Loucy (cell line): ENCODE results near the gene TOMM6.
A peak's percentile ranks its signal among the peaks of the same experiment; 100 is the strongest.

Experiments
- H2AFZ ChIP-seq: fragments of 200-600 bp; sonication (generic); 2 replicates; pipeline ENCODE4 v1.6.0; 2016; ENCODE audit warnings: antibody characterized with exemption, mild to moderate bottlenecking, low read length, moderate library complexity
- H3F3A ChIP-seq: fragments of 200-600 bp; 2 replicates; pipeline ENCODE4 v1.6.0; 2016; ENCODE audit warnings: antibody characterized with exemption, low read depth, mild to moderate bottlenecking
- H3K27me3 ChIP-seq: fragments of 200-600 bp; sonication (generic); 2 replicates; pipeline ENCODE4 v1.6.1; 2014; ENCODE audit warnings: low read length, mild to moderate bottlenecking; ENCODE audit not compliant: insufficient read depth, poor library complexity, severe bottlenecking
- H3K36me3 ChIP-seq: fragments of 200-600 bp; sonication (generic); 2 replicates; pipeline ENCODE4 v1.6.1; 2016; ENCODE audit warnings: low read length; ENCODE audit not compliant: insufficient read depth
- H3K4me1 ChIP-seq: fragments of 200-600 bp; sonication (generic); 2 replicates; pipeline ENCODE4 v1.5.1; 2014; ENCODE audit warnings: low read length, mild to moderate bottlenecking; ENCODE audit not compliant: insufficient read depth, poor library complexity, severe bottlenecking
- H3K4me2 ChIP-seq: fragments of 200-600 bp; sonication (generic); 2 replicates; pipeline ENCODE4 v1.6.0; 2014; ENCODE audit warnings: antibody characterized with exemption, low read length, low read depth, mild to moderate bottlenecking; ENCODE audit not compliant: poor library complexity, severe bottlenecking
- H3K4me3 ChIP-seq: fragments of 200-600 bp; sonication (generic); 2 replicates; pipeline ENCODE4 v1.5.1; 2014; ENCODE audit warnings: low read length, mild to moderate bottlenecking, mixed read lengths; ENCODE audit not compliant: poor library complexity, severe bottlenecking
- H3K79me2 ChIP-seq: fragments of 200-600 bp; sonication (generic); 2 replicates; pipeline ENCODE4 v1.6.1; 2014; ENCODE audit warnings: low read length; ENCODE audit not compliant: insufficient read depth
- H3K9ac ChIP-seq: fragments of 200-600 bp; sonication (generic); 2 replicates; pipeline ENCODE4 v1.6.0; 2014; ENCODE audit warnings: mild to moderate bottlenecking, low read depth, low read length, moderate library complexity; ENCODE audit not compliant: poor library complexity, severe bottlenecking
- H3K9me2 ChIP-seq: fragments of 200-600 bp; sonication (generic); replicated peaks from 2 replicates; pipeline ENCODE4 v1.6.1; 2016; ENCODE audit warnings: low read depth, low read length, mixed read lengths
- H3K9me3 ChIP-seq: fragments of 200-600 bp; sonication (generic); 2 replicates; pipeline ENCODE4 v1.6.1; 2014; ENCODE audit warnings: mild to moderate bottlenecking, antibody characterized with exemption, low read length, low read depth; ENCODE audit not compliant: insufficient read depth
- H4K20me1 ChIP-seq: fragments of 200-600 bp; sonication (generic); 2 replicates; pipeline ENCODE4 v1.6.0; 2014; ENCODE audit warnings: antibody characterized with exemption, low read length, mild to moderate bottlenecking; ENCODE audit not compliant: insufficient read depth, poor library complexity, severe bottlenecking
- CTCF ChIP-seq: fragments of 200-600 bp; sonication (generic); conservative IDR thresholded peaks from 2 replicates; pipeline ENCODE4 v1.5.1; 2014; ENCODE audit warnings: mild to moderate bottlenecking, antibody characterized with exemption, low read length
- EZH2phosphoT487 ChIP-seq: fragments of 200-600 bp; IDR thresholded peaks from 2 replicates; pipeline ENCODE4 v1.6.1; 2018; ENCODE audit warnings: antibody characterized with exemption, mild to moderate bottlenecking, moderate library complexity, borderline replicate concordance

TOMM6 gene

GRCh38 chr6:41790045-41790444 is 2.6 kb downstream of the TOMM6 start:
- H3F3A ChIP-seq = no peaks in the 10 kb centered on the region
- no peak overlapping the region for H2AFZ ChIP-seq
- peaks cover 24% of the 10 kb centered on the region for H3K4me1 ChIP-seq
- H3K4me3 ChIP-seq = no peak overlapping the region
- H4K20me1 ChIP-seq = peaks cover 28% of the 10 kb centered on the region
- peaks cover 45% of the 10 kb centered on the region for H3K79me2 ChIP-seq
- H3K36me3 ChIP-seq = peaks cover 30% of the 10 kb centered on the region
- H3K9ac ChIP-seq = no peak overlapping the region
- no peaks in the 10 kb centered on the region for H3K9me3 ChIP-seq
- H3K9me2 ChIP-seq = no peaks in the 10 kb centered on the region
- TF ChIP-seq EZH2phosphoT487 = no peak
- no peak for TF ChIP-seq CTCF
- peak overlapping the region; percentile 50 for H3K4me2 ChIP-seq
- H3K27me3 ChIP-seq = no peaks in the 10 kb centered on the region

GRCh38 chr6:41791305-41791704 is 3.8 kb downstream of the TOMM6 start:
- H3K27me3 ChIP-seq = no peaks in the 10 kb centered on the region
- peaks cover 36% of the 10 kb centered on the region for H3K79me2 ChIP-seq
- no peaks in the 10 kb centered on the region for H3K9me3 ChIP-seq
- H3K36me3 ChIP-seq = peaks cover 40% of the 10 kb centered on the region
- H3K9me2 ChIP-seq = no peaks in the 10 kb centered on the region
- peaks cover 22% of the 10 kb centered on the region for H4K20me1 ChIP-seq
- H3K4me1 ChIP-seq = peaks cover 13% of the 10 kb centered on the region
- H3K9ac ChIP-seq = no peak overlapping the region
- H2AFZ ChIP-seq = no peak overlapping the region
- H3K4me3 ChIP-seq = no peak overlapping the region
- H3K4me2 ChIP-seq = no peak overlapping the region
- H3F3A ChIP-seq = no peaks in the 10 kb centered on the region
- TF ChIP-seq CTCF (no peak), EZH2phosphoT487 (no peak)

GRCh38 chr6:41791984-41792383 is 4.5 kb downstream of the TOMM6 start:
- no peak overlapping the region for H3K9ac ChIP-seq
- no peaks in the 10 kb centered on the region for H3K27me3 ChIP-seq
- no peak overlapping the region for H2AFZ ChIP-seq
- H3K4me3 ChIP-seq = no peak overlapping the region
- H3K79me2 ChIP-seq = peaks cover 32% of the 10 kb centered on the region
- peaks cover 46% of the 10 kb centered on the region for H3K36me3 ChIP-seq
- H4K20me1 ChIP-seq = peaks cover 20% of the 10 kb centered on the region
- H3F3A ChIP-seq = no peaks in the 10 kb centered on the region
- peaks cover 13% of the 10 kb centered on the region for H3K4me1 ChIP-seq
- H3K9me2 ChIP-seq = no peaks in the 10 kb centered on the region
- no peak for TF ChIP-seq CTCF
- no peak for TF ChIP-seq EZH2phosphoT487
- no peak overlapping the region for H3K4me2 ChIP-seq
- no peaks in the 10 kb centered on the region for H3K9me3 ChIP-seq
